GM21360 (cell line): ENCODE results near the gene TCN1.
"Not testable (repeated sequence)": the region's sequence is repeated elsewhere in the genome, so short reads cannot be mapped to it uniquely, and the experiment has no call there.

Experiments
- ATAC-seq: cut with Tn5 transposase; IDR thresholded peaks from one replicate; pipeline ENCODE4 v1.9.1; 2021; ENCODE audit warnings: mild to moderate bottlenecking, moderate library complexity; ENCODE audit not compliant: unreplicated experiment

TCN1 gene

DNA sequence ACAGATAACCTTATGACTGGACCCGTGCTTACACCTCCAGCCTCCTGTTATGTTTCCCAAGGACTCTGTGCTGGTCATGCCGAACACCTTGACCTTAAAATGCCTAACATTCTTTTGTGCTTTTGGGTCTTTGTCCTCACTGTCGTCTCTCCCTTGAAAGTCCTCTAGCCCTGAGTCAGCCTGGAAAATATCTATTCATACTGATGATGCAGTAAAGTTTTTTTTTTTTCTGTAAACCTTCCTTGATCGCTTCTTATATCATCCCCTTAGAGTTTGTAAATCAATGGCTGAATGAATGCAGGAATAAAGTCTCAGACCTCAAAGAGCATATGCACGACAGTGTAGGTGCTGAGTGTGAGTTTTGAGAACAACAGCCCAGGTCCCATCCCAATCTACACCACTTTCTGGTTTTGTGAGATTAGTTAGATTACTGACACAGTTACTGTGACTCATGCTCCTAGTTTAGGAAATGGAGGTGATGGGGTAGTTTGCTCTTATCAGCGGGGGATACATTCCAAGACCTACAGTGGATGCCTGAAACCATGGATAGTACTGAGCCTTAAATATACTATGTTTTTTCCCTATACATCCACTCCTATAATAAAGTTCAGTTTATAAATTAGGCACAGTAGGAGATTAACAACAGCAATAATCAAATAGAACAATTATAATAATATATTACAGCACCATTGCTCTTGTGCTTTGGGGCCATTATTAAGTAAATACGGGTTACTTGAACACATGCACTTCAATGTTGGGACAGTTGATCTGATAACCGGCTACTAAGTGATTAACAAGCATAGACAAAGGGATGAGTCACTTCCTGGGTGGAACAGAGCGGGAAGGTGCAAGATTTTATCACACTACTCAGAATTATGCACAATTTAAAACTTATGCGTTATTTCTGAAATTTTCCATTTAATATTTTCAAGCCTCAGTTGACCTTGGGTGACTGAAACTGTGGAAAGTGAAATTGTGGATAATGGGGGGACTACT lies 8.6 kb downstream of the TCN1 start:
- ATAC-seq, result no peak

DNA sequence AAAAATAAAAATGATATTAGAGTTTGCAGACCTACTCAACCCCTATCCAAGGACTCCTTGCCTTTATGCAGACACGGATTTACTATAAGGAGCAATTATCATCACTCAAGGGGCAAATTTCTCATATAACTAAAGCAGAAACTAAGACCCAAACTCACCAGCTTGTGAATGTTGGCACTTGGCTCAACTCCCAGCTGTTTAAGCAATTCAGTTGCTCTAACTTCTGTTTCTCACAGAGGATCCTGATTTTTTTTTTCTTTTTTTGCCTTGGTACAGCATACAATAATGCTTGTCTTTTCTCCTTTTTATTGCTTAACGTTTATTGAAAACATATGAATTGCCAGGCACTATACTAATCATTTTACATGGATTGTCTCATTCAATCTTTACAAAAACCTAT lies 11.4 kb downstream of the TCN1 start:
- no peak for ATAC-seq

- not testable (repeated sequence) for ATAC-seq
These were observed 14.9 kb downstream of the TCN1 start for GRCh38 chr11:59851416-59851815.

DNA sequence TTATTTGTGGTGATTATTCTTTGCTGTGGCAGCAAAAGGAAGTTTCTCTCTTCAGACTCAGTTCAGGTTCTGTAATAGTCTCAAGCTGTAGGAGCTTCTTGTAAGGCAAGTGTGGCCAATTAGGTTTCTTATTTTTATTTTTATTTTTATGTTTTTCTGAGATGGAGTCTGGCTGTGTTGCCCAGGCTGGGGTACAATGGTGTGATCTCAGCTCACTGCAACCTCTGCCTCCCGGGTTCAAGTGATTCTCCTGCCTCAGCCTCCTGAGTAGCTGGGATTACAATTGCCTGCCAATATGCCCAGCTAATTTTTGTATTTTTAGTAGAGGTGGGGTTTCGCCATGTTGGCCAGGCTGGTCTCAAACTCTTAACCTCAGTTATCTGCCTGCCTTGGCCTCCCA lies 16.7 kb downstream of the TCN1 start:
- ATAC-seq, result not testable (repeated sequence)

DNA sequence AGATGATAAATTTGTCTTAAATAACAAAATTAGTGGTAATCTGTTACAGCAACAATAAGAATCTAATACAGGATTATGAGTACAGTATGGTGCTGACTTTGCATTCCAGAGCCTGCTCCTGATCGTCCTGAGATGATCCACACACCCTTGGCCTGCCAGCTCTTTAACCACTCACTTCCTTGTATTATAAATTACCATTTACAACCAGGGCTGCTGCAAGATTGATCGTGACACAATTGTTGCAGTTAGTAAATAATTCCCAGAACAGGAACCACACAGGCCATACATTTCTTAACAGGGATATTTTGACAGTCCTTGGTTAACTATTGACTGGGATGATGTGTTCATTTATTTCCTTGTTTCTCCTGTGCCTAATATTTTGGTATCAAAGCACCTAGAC lies 17.2 kb downstream of the TCN1 start:
- ATAC-seq, result no peak

DNA sequence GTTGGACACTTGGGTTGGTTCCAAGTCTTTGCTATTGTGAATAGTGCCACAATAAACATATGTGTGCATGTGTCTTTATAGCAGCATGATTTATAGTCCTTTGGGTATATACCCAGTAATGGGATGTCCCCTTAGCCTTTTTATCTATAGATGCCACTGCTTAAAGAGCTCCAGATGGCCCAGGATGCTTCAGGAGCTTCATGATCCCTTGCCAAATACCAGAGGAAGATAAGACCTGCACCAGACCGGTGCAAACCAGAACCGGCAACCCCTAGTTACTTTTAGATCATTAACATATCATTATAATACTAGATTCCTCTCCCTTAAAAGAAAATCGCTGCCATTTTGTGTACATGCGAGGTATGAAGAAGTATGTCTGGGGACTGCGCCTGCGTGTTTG lies 17.8 kb downstream of the TCN1 start:
- ATAC-seq, result not testable (repeated sequence)

- no peak for ATAC-seq
These were observed 18.7 kb downstream of the TCN1 start for GRCh38 chr11:59847626-59848025.

DNA sequence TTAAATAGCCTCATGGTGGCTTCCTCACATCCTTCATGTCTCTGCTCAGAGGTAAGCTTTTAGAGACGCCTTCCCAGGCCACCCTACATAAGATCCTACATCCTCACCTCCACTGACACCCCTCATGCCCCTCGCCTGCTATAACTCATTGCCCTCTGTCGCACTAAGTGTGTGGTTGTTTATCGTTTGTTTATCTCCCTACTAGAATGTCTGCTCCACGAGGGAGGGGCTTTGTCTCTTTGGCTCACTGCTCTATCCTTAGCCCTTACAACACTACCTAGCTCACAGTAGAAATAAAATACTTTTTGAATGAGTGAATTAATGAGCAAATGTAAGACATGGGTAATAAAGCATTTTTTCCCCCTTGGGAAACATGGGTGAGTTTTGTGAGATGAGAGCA lies 19.7 kb downstream of the TCN1 start:
- no peak for ATAC-seq

GRCh38 chr11:59845399-59845798 lies 20.9 kb downstream of the TCN1 start, which contains the start of gene CBLIF:
Gene CBLIF (minus strand): TSS chr11:59845499. CDS start chr11:59845453, 46 bp downstream.
- no peak for ATAC-seq

DNA sequence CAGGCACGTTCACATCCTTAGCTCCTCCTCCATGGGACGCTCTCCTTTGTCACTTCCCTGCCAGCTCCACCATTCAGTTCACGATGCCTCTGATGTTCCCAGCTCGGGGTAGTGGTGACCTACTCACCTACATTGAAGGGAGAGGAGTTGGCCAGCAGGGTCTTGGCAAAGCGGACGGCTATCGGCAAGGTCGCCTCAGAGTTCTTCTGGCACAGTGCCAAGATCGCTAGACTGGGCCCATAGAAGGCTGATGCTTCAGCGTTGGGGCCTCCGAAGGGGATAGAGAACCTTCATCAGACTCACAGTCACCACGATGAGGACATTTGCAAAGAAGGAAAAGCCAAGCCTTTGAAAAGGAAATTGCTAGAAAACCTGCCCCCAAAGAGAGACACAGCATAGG lies 24.0 kb downstream of the TCN1 start:
- no peak for ATAC-seq

DNA sequence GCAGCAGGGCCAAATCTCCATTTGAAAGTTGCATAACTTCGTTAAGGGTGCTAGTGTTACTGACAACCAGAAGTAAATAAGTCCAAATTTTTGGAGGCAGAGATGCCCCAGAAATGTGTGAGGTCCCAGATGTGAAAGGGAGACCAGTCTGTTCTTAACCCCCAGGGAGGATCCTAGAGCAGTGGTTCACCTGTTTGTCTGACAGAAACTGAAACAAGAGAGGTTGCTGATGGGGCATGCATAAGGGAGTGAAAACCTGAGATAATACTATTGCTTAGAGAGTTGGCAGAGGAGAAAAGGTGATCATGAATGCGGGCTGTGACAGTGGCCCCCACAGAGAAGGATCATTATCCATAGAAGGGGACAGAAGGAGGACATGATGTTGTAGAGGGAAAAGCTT lies 24.8 kb downstream of the TCN1 start:
- ATAC-seq, result no peak

GRCh38 chr11:59839615-59840014 lies 26.7 kb downstream of the TCN1 start:
- ATAC-seq, result no peak

- ATAC-seq, result no peak
These were observed 32.7 kb downstream of the TCN1 start for GRCh38 chr11:59833602-59834001.

GRCh38 chr11:59829358-59829757 lies 36.9 kb downstream of the TCN1 start:
- ATAC-seq, result no peak

DNA sequence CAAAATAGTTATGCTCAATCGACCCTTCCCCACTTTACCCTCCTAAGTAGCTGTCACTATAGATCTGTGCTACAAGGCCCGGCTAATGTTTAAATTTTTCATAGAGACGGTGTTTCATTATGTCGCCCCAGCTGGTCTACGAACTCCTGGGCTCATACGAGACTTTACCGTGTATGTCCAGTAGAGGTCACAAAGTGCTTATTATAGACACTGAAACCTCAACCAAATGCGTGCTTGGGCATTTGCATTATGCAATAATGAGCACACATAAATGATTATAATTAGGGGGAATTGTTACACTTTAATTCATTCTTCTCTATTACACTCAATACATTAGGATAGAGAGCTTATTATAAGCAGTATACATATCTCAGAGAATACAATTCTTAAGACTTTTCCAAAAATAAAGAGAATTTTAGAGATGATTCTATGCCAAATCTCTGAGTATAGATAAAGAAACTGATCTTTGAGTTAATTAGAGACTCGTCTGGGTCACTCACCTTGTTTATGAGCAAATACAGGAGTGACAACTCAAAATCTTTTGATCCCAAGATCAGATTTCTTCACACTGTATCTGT lies 43.2 kb downstream of the TCN1 start:
- ATAC-seq, result peak; percentile 85

- no peak for ATAC-seq
These were observed 47.7 kb downstream of the TCN1 start for GRCh38 chr11:59818572-59818971.

DNA sequence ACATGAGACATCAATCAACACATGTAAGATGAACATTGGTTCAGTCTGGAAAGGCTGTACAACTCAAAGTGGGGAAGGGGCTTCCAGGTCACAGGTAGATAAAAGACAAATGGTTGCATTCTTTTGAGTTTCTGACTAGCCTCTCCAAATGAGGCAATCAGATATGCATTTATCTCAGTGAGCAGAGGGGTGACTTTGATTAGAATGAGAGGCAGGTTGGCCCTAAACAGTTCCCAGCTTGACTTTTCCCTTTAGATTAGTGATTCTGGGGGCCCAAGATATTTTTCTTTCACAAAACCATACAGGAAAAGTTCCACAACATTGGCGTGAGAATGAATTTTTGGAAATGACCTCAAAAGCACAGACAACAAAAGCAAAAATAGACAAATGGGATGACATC lies 49.9 kb downstream of the TCN1 start:
- not testable (repeated sequence) for ATAC-seq

- ATAC-seq, result no peak
These were observed 50.5 kb downstream of the TCN1 start for GRCh38 chr11:59815754-59816153.

DNA sequence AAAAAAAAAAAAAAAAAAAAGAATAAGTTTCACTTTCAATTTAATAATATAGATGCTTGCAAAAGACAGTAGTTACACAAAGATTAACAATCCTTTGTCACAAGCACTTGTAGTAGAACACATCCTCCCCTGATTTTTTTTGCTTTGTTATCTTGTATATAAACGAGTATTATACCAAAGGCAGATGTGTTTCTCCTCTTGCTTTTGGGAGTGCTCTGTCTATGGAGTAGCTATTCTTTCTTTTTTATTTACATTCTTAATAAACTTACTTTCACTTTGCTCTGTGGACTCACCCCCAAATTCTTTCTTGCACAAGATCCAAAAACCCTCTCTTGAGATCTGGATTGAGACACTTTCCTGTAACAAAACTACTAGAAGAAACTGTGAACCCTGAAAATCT lies 52.3 kb downstream of the TCN1 start:
- ATAC-seq, result no peak

- ATAC-seq, result no peak
These were observed 52.9 kb downstream of the TCN1 start for GRCh38 chr11:59813364-59813763.

DNA sequence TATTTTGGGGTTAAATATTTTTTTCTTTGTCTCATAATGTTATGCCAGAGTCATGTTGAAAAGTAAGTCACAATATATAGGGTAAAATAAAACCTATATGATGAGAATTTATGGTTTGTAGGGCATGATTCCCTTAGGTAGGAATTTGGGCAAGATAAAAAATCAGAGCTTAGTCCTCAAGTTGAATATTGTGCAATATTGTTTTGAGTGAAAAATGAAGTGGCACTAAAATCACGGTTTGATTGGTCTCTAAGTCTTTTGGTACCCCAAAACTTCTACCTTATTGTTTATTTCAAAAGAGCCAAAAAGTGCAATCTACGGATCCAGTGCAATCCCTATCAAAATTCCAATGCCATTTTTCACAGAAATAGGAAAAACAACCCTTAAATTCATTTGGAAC lies 54.1 kb downstream of the TCN1 start:
- ATAC-seq, result no peak

- no peak for ATAC-seq
These were observed 55.4 kb downstream of the TCN1 start for GRCh38 chr11:59810911-59811259.
